Panc1 (cell line): ENCODE data around the gene CPA5. TPM values are rescaled to one million over a fixed set of nuclear protein-coding genes. Genes with fewer than 3 reads are reported as not detected.
"Not testable (repeated sequence)": the region's sequence is repeated elsewhere in the genome, so short reads cannot be mapped to it uniquely, and the experiment has no call there.

Experiments used
- ATAC-seq: fragments of 200-7000 bp; cut with Tn5 transposase; 2 replicates; pipeline ENCODE4 v1.9.1; 2020; ENCODE audit warnings: mild to moderate bottlenecking, moderate library complexity
- BruUV-seq: library from RNA; stranded (reverse); fragments of 400-500 nt; replicated peaks from 2 replicates; lab custom pipeline; 2021; lab: Mats Ljungman, UMichigan
- CTCF ChIA-PET: fragments of 300-600 bp; sonication (Branson Sonifier 250); formaldehyde crosslinking; loops from one replicate; lab custom pipeline; 2022; ENCODE audit warnings: antibody characterized with exemption; lab: Charles Lee
- POLR2A ChIA-PET: fragments of 300-600 bp; sonication (Branson Sonifier 250); formaldehyde crosslinking; loops from one replicate; lab custom pipeline; 2022; ENCODE audit warnings: antibody characterized with exemption; lab: Charles Lee
- DNase-seq: peaks from one replicate; pipeline ENCODE4 v3.0.0-alpha.2; 2010; ENCODE audit warnings: low read depth, low spot score
- H3K27ac ChIP-seq: 2 replicates; pipeline ENCODE4 v1.5.1; 2011; ENCODE audit warnings: mild to moderate bottlenecking, low read length, inconsistent platforms
- H3K27me3 ChIP-seq: fragments of 200-500 bp; sonication (Bioruptor generic); 2 replicates; pipeline ENCODE4 v1.6.0; 2014; ENCODE audit warnings: low read length, inconsistent platforms; ENCODE audit not compliant: control insufficient read depth, insufficient read depth
- H3K36me3 ChIP-seq: fragments of 200-500 bp; sonication (Bioruptor generic); 2 replicates; pipeline ENCODE4 v1.5.1; 2014; ENCODE audit warnings: inconsistent platforms, mild to moderate bottlenecking, low read length, moderate library complexity; ENCODE audit not compliant: control insufficient read depth, insufficient read depth
- H3K4me1 ChIP-seq: 2 replicates; pipeline ENCODE4 v1.5.1; 2011; ENCODE audit warnings: inconsistent platforms, mild to moderate bottlenecking, low read length, moderate library complexity; ENCODE audit not compliant: control insufficient read depth, insufficient read depth
- H3K4me3 ChIP-seq, 2 experiments: 2 replicates each; pipeline ENCODE4 v1.5.1; 2011 to 2012; ENCODE audit warnings: low read depth in 2 of 2, low read length in 2 of 2, mild to moderate bottlenecking in 2 of 2, inconsistent platforms in 1 of 2, moderate library complexity in 1 of 2
- H3K9me3 ChIP-seq: fragments of 200-500 bp; sonication (Bioruptor generic); 2 replicates; pipeline ENCODE4 v1.5.1; 2014; ENCODE audit warnings: low read depth, mild to moderate bottlenecking, inconsistent platforms, low read length, moderate library complexity; ENCODE audit not compliant: control insufficient read depth, insufficient read depth
- POLR2AphosphoS5 ChIP-seq: IDR thresholded peaks from 2 replicates; pipeline ENCODE4 v1.6.1; 2012; ENCODE audit warnings: mild to moderate bottlenecking, low read depth, low read length, moderate library complexity
- SIN3A ChIP-seq: IDR thresholded peaks from 2 replicates; pipeline ENCODE4 v1.6.1; 2012; ENCODE audit warnings: low read depth, mild to moderate bottlenecking, low read length, moderate library complexity, borderline replicate concordance; ENCODE audit not compliant: insufficient read depth
- TCF7L2 ChIP-seq: IDR thresholded peaks from 2 replicates; pipeline ENCODE4 v1.6.1; 2011; ENCODE audit warnings: mild to moderate bottlenecking, low read depth, low read length, inconsistent platforms
- in situ Hi-C: cut with HindIII; loops from 2 replicates; pipeline ENCODE4 v1.10.0; 2016; ENCODE audit warnings: low sequenced_read_pairs, low pct_unique_long_range_greater_than_20kb
- intact Hi-C: fragments of 100-400 bp; cut with micrococcal nuclease; formaldehyde crosslinking; loops from one replicate; pipeline ENCODE4 v1.10.0; 2022; ENCODE audit not compliant: unreplicated experiment
- total RNA-seq: library from RNA; stranded (reverse); gene quantifications from one replicate; pipeline ENCODE4 v1.2.1, GENCODE V29; 2021; ENCODE audit not compliant: unreplicated experiment
- TF ChIP-seq, protein P1 (sequence below): fragments of 450-650 bp; IDR thresholded peaks from 2 replicates; pipeline ENCODE4 v1.5.1; 2017; ENCODE audit warnings: mild to moderate bottlenecking
- TF ChIP-seq, protein P2 (sequence below), 2 experiments: IDR thresholded peaks; 2 replicates each; pipeline ENCODE4 v1.6.1; 2011 to 2012; ENCODE audit warnings: low read depth in 2 of 2, control low read depth in 1 of 2, low read length in 1 of 2, mild to moderate bottlenecking in 1 of 2, moderate library complexity in 1 of 2; ENCODE audit not compliant: insufficient read depth in 1 of 2

The CPA5 gene
- total RNA-seq, 1 experiment from 2014 or later = not detected

DNA sequence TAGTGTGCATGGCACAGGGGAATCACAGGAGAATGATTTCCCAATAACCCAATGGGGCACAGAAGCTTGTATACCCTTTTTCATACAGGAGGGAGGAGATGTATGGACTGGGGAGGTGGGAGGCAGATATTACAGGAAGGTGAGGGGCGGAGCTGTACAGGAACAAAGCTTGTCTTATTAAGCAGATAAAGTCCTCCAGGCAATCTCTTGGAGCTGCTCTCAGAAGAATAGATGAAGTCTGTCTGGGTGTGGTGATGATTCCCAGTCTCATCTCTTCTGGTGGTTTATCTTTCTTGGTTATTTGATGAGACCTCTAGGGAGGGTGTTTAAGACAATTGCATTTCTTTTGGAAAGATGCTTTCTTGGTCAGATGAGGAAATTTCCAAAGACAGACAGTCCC, 25.1 kb upstream of the CPA5 start:
- TF ChIP-seq POLR2AphosphoS5 (no peak), SIN3A (no peak)
- TF ChIP-seq, protein P1, sequence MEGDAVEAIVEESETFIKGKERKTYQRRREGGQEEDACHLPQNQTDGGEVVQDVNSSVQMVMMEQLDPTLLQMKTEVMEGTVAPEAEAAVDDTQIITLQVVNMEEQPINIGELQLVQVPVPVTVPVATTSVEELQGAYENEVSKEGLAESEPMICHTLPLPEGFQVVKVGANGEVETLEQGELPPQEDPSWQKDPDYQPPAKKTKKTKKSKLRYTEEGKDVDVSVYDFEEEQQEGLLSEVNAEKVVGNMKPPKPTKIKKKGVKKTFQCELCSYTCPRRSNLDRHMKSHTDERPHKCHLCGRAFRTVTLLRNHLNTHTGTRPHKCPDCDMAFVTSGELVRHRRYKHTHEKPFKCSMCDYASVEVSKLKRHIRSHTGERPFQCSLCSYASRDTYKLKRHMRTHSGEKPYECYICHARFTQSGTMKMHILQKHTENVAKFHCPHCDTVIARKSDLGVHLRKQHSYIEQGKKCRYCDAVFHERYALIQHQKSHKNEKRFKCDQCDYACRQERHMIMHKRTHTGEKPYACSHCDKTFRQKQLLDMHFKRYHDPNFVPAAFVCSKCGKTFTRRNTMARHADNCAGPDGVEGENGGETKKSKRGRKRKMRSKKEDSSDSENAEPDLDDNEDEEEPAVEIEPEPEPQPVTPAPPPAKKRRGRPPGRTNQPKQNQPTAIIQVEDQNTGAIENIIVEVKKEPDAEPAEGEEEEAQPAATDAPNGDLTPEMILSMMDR = no peak
- ATAC-seq (no peak), DNase-seq (no peak)
- ChIA-PET CTCF (no interaction called here), POLR2A (no interaction called here)
- intact Hi-C loops = no loop called here
- BruUV-seq = no TSS peak
- in situ Hi-C loops = no loop called here
- H3K27me3 ChIP-seq = no peaks in the 10 kb centered on the region
- no peaks in the 10 kb centered on the region for H3K4me1 ChIP-seq
- no peaks in the 10 kb centered on the region for H3K36me3 ChIP-seq
- H3K9me3 ChIP-seq = no peaks in the 10 kb centered on the region
- no peak overlapping the region for H3K4me3 ChIP-seq
- H3K27ac ChIP-seq = no peak overlapping the region

DNA sequence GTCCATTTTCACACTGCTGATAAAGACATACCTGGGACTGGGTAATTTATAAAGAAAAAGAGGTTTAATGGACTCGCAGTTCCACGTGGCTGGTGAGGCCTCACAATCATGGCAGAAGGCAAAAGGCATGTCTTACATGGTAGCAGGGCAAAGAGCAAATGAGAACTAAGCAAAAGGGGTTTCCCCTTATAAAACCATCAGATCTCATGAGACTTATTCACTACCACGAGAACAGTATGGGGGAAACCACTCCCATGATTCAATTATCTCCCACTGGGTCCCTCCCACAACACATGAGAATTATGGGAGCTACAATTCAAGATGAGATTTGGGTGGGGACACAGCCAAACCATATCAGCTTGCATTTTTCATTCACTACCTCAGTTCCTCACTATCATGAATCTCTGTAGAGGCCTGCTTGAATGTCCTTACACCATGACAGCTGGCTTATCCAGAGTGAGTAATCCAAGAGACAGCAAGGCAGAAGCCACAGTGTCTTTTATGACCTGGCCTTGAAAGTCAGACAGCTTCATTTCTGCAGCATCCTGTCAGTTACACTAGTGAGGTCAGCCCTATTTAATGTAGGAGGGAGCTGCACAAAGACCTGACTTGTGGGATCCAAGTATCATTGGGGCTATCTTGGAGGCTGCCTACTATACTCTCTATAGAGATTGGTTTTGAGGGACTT, 22.9 kb upstream of the CPA5 start:
- H3K4me3 ChIP-seq, BruUV-seq, H3K36me3 ChIP-seq, CTCF ChIA-PET, H3K27me3 ChIP-seq, ATAC-seq, H3K4me1 ChIP-seq, POLR2A ChIA-PET, DNase-seq, intact Hi-C loops, H3K9me3 ChIP-seq, H3K27ac ChIP-seq: not testable (repeated sequence)
- in situ Hi-C loops = loop anchor here (10.0 kb wide), 1 partner anchor 233 kb away; no protein-coding TSS in a partner anchor

DNA sequence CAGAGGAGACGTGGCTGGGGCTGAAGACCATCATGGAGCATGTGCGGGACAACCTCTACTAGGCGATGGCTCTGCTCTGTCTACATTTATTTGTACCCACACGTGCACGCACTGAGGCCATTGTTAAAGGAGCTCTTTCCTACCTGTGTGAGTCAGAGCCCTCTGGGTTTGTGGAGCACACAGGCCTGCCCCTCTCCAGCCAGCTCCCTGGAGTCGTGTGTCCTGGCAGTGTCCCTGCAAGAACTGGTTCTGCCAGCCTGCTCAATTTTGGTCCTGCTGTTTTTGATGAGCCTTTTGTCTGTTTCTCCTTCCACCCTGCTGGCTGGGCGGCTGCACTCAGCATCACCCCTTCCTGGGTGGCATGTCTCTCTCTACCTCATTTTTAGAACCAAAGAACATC, 22.0 kb upstream of the CPA5 start:
- H3K9me3 ChIP-seq = no peaks in the 10 kb centered on the region
- in situ Hi-C loops (loop anchor here (10.0 kb wide), 1 partner anchor 232 kb away; no protein-coding TSS in a partner anchor), intact Hi-C loops (no loop called here)
- no TSS peak for BruUV-seq
- no peaks in the 10 kb centered on the region for H3K36me3 ChIP-seq
- TF ChIP-seq TCF7L2 (no peak), SIN3A (no peak)
- TF ChIP-seq, protein P2, sequence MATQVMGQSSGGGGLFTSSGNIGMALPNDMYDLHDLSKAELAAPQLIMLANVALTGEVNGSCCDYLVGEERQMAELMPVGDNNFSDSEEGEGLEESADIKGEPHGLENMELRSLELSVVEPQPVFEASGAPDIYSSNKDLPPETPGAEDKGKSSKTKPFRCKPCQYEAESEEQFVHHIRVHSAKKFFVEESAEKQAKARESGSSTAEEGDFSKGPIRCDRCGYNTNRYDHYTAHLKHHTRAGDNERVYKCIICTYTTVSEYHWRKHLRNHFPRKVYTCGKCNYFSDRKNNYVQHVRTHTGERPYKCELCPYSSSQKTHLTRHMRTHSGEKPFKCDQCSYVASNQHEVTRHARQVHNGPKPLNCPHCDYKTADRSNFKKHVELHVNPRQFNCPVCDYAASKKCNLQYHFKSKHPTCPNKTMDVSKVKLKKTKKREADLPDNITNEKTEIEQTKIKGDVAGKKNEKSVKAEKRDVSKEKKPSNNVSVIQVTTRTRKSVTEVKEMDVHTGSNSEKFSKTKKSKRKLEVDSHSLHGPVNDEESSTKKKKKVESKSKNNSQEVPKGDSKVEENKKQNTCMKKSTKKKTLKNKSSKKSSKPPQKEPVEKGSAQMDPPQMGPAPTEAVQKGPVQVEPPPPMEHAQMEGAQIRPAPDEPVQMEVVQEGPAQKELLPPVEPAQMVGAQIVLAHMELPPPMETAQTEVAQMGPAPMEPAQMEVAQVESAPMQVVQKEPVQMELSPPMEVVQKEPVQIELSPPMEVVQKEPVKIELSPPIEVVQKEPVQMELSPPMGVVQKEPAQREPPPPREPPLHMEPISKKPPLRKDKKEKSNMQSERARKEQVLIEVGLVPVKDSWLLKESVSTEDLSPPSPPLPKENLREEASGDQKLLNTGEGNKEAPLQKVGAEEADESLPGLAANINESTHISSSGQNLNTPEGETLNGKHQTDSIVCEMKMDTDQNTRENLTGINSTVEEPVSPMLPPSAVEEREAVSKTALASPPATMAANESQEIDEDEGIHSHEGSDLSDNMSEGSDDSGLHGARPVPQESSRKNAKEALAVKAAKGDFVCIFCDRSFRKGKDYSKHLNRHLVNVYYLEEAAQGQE (IDR thresholded peaks at IDR 0.05; ENCODE audit: insufficient read depth in 1 of 2, low read depth in 2 of 2, low read length in 1 of 2) = no peak
- CTCF ChIA-PET = no interaction called here
- H3K27ac ChIP-seq = no peak overlapping the region
- ATAC-seq (no peak), DNase-seq (no peak)
- H3K27me3 ChIP-seq = no peaks in the 10 kb centered on the region
- H3K4me1 ChIP-seq = no peaks in the 10 kb centered on the region
- POLR2A ChIA-PET = no interaction called here
- H3K4me3 ChIP-seq = no peak overlapping the region
